Lower leg skin (tissue), 3 donors: ENCODE results near the gene GPR137.

Source experiments
- CTCF ChIP-seq, 3 donors: fragments of 450-650 bp; IDR thresholded peaks; one replicate each; pipeline ENCODE4 v1.5.1; 2016; ENCODE audit warnings: antibody characterized with exemption in 3 of 3, mild to moderate bottlenecking in 3 of 3, moderate library complexity in 2 of 3
- POLR2A ChIP-seq, 2 donors: fragments of 450-650 bp; IDR thresholded peaks; one replicate each; pipeline ENCODE4 v1.6.1; 2016 to 2017; ENCODE audit warnings: antibody characterized with exemption in 2 of 2, mild to moderate bottlenecking in 1 of 2, moderate library complexity in 1 of 2

DNA sequence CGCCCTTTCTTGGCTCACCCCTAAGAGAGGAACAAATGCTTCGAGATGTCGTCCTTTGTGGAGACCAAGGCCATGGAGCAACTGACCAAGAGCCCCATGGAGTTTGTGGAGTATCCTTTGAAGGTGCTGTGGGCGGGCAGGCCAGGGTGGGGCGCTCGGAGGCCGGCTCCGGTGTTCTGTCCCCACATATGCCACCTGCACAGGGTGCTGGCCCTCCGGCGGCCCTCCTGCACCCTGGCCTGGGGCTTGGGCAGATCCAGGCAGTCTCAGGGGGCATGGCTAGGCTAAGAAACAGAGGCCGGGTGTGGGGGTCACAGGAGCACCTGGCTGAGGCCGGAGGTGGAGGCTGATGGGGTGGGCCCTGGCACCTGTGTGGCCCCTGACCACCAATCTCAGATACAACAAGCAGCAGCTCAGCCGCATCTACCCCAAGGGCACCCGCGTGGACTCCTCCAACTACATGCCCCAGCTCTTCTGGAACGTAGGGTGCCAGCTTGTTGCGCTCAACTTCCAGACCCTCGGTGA is 24.0 kb upstream of the GPR137 start:
- no peak for TF ChIP-seq CTCF (IDR thresholded peaks at IDR 0.05)
- no peak for TF ChIP-seq POLR2A (IDR thresholded peaks at IDR 0.05)
